Measurements from ENCODE around the gene RUNX3.

The RUNX3 gene

DNA sequence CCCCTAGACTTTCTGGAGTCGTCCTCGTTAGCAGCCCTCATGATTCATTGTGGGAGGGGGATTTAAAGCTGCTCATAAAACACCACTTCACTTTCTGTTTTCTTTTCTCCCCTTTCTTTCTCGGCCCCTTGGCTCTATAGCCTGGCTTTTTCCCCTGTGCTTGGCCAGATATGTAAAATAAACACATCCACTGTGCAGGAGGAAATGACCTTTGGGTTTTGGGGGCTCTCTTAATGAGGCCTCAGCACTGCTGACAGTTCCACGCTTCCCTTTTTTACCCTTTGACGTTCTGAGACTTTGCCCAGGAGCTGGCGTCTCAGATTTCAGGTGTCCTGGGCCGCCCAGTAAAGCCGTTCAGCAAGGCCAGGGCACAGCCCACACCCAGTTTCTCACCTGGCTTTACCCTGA lies 65.7 kb downstream of the RUNX3 start:
- no peak for DNase-seq (ENCODE audit: low read depth in 2 of 2)

DNA sequence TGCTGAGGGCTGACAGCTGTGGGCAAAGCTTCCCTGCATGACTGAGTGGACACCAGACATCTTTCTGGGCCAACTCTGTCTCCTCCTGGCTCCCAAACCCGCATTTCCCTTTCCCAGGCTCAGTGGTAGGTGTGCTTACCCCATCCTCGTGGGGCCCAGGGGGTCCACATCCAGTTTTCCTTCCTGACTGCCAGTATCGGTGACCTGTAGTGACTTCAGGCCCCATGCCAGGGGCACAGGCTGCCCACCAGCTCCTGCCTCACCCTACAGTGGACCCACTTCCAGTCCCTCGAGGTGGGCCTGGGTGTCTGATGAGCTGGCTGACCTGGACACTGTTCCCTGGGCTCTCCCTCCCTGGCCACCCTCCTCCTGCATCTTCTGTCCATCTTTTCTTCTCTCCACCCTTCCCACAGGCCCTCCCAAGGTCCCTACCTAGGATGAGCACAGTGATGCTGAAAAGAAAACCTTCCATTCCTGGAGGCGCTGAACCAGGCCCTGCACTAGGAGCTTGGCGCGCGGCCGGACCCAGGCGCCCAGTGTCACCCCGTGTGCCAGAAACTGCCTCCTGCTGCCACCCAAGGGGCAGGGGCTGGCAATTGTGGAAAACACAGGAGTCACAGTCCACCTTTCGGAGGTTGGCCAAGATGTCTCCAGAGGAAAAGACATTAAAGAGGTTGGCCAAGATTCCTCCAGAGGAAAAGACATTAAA lies 67.1 kb downstream of the RUNX3 start:
- no peak for DNase-seq (ENCODE audit: low read depth in 2 of 2)

GRCh38 chr1:24861821-24862727 lies 68.0 kb downstream of the RUNX3 start:
- DNase-seq (ENCODE audit: low read depth in 2 of 2) = no peak

- DNase-seq (ENCODE audit: low read depth in 2 of 2) = no peak
These were observed 69.2 kb downstream of the RUNX3 start for GRCh38 chr1:24860841-24861240.

DNA sequence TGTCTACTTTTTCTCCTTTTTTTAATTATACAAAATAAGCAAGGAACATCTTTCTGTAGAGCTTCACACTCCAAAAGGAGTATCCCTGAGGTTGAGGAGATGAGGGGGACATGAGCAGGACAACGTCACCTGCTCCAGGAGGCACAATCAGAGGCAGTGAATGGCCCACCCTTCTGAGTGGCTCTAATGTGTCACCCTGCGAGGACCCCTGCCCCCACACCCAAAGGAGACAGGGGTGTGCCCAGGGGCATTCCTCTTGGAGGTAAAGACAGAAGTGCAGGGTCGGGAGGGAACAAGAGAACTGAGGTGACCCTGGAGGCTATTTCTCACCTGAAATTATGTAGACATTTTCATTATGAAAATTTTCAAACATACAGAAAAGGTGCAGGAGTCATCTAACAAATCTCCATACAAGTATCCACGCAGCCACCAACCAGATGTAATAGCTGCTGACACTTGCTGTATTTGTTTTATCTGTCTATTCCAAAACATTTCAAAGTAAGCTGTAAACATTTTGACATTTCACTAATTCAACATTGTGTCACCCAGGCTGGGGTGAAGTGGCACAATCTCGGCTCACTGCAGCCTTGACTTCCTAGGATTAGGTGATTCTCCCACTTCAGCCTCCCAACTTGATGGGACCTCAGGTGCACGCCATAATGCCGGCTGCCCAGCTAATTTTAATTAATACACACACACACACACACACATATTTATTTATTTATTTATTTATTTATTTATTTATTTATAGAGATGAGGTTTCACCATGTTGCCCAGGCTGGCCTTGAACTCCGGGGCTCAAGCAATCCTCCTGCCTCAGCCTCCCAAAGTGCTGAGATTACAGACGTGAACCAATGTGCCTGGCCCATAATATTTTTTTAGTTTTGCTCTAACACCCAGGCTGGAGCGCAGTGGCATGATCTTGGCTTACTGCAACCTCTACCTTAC lies 70.7 kb downstream of the RUNX3 start:
- no peak for DNase-seq (ENCODE audit: low read depth in 2 of 2)

DNA sequence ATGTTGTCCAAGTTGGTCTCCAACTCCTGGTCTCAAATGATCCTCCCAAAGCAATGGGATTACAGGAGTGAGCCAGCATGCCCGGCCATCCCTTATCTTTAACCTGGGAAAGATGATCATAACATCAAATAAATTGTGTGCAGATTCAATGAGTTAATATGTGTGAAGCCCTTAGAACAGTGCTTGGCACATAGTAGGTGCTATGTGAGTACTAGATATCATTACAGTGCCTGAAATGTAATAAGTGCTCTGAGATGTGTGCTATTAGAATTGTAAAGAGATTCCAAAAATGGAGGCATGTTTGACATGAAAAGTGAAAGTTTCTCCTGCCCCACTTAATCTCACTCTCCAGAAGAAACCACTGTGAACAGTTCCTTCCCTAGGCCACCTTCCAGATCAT lies 71.8 kb downstream of the RUNX3 start:
- no peak for DNase-seq (ENCODE audit: low read depth in 2 of 2)

- DNase-seq (ENCODE audit: low read depth in 2 of 2) = no peak
These were observed 72.5 kb downstream of the RUNX3 start for GRCh38 chr1:24857507-24858133.

- DNase-seq (ENCODE audit: low read depth in 2 of 2) = no peak
These were observed 73.1 kb downstream of the RUNX3 start for GRCh38 chr1:24856787-24857506.

- DNase-seq (ENCODE audit: low read depth in 2 of 2) = no peak
These were observed 74.6 kb downstream of the RUNX3 start for GRCh38 chr1:24855474-24855873.

DNA sequence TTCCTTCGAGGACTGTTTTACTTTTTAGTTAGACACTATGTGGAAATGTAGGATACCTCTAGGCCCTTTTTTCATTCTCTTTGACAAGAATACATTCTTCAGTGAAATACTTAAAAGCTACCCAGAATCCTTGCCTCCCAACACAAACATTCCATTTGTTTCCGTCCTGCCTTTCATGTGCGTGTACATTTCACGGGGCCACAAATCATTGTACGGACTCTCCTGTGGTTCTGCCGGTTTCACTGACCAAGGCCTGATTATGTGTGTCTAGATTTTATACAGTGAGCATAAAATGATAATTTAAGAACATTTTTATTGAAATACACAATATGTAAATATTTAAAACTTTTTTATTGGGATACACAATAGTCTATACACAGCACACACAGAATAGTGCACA lies 76.4 kb downstream of the RUNX3 start:
- no peak for DNase-seq (ENCODE audit: low read depth in 2 of 2)

- no peak for DNase-seq (ENCODE audit: low read depth in 2 of 2)
These were observed 79.7 kb downstream of the RUNX3 start for GRCh38 chr1:24850328-24850920.

DNA sequence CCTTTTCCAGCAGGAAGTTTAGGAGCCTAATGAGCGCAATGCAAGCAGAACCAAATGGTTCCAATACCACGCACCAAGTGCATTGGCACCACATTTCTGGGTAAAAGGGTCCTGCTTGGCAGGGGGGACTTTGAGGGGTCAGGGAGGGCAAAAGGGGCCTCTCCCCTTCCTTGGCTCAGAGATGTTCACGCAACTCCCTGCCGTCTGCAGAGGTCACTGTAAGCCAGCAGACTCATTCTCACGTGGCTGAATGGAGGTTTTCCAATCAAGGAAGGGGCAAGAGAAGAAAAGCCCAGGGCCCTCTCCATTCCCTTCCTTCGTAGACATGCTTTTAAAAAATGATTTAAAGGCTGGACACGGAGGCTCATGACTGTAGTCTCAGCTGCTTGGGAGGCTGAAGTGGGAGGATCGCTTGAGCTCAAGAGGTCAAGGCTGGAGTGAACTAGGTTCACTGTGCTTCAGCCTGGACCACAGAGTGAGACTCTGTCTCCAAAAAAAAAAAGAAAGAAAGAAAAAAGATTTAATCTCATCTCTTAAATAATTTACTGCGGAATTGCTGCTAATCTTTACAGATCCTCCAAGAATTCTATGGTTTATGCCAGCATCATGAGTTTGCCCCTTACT lies 80.3 kb downstream of the RUNX3 start:
- DNase-seq (ENCODE audit: low read depth in 2 of 2) = no peak

Measured in stimulated activated CD8-positive, alpha-beta memory T cell treated with anti-CD3 and anti-CD28 coated beads, Interleukin-7, amount 100 ng/mL, for 1 hour (primary cell).